Measurements from ENCODE around the gene GDPGP1.
A peak's percentile ranks its signal among the peaks of the same experiment; 100 is the strongest.
"Not testable (repeated sequence)": the region's sequence is repeated elsewhere in the genome, so short reads cannot be mapped to it uniquely, and the experiment has no call there.

Gene GDPGP1

DNA sequence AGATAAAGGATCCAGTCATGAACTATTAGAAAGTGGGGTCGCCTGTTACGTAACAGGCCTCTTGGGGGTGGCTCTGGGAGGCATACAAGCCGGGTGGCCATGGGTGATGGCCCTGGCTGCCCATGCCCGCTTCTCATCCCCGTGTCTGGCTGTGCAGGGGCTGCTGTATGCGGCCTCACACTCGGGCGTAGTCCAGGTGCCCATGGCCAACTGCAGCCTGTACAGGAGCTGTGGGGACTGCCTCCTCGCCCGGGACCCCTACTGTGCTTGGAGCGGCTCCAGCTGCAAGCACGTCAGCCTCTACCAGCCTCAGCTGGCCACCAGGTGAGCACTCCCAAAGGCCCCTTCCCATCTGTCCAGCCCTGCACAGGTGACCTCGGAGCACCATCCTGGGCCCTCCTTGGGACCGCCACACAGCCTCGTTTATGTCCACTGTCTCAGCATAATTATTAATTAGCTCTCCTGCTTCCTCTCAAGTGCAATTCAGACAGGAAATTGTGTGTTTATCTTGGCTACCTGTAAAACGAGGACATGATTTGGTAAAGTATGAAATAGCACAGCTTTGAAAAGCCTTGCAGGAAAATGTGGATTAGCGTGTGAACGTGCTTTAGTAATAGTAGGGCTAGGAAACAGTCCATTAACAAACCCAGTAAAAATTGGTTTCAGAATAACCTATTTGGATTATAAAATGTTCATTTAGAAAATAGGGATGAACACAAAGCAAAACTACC lies 8.3 kb upstream of the GDPGP1 start:
- DNase-seq (ENCODE audit: low spot score): no peak

DNA sequence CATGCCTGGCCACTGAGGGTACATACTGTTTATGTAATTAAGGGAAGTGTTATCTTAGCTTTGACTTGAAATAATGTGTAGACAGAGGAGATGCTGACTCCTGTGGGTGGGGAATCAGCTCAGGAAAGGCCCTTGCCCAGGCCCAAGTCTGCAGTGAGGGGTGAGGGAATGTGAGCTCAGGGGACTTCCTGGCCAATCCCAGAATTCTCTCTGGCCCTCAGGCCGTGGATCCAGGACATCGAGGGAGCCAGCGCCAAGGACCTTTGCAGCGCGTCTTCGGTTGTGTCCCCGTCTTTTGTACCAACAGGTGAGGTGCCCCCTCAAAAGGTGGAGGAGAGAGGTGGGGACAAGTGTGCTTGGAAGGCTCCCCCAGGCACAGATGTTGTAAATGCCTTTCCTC lies 6.7 kb upstream of the GDPGP1 start:
- no peak for DNase-seq (ENCODE audit: low spot score)

DNA sequence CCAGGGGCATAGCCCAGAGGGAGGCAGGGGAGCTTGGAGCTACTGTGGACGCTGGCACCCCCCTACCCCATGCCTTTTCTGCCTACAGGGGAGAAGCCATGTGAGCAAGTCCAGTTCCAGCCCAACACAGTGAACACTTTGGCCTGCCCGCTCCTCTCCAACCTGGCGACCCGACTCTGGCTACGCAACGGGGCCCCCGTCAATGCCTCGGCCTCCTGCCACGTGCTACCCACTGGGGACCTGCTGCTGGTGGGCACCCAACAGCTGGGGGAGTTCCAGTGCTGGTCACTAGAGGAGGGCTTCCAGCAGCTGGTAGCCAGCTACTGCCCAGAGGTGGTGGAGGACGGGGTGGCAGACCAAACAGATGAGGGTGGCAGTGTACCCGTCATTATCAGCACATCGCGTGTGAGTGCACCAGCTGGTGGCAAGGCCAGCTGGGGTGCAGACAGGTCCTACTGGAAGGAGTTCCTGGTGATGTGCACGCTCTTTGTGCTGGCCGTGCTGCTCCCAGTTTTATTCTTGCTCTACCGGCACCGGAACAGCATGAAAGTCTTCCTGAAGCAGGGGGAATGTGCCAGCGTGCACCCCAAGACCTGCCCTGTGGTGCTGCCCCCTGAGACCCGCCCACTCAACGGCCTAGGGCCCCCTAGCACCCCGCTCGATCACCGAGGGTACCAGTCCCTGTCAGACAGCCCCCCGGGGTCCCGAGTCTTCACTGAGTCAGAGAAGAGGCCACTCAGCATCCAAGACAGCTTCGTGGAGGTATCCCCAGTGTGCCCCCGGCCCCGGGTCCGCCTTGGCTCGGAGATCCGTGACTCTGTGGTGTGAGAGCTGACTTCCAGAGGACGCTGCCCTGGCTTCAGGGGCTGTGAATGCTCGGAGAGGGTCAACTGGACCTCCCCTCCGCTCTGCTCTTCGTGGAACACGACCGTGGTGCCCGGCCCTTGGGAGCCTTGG lies 5.9 kb upstream of the GDPGP1 start:
- no peak for DNase-seq (ENCODE audit: low spot score)

DNA sequence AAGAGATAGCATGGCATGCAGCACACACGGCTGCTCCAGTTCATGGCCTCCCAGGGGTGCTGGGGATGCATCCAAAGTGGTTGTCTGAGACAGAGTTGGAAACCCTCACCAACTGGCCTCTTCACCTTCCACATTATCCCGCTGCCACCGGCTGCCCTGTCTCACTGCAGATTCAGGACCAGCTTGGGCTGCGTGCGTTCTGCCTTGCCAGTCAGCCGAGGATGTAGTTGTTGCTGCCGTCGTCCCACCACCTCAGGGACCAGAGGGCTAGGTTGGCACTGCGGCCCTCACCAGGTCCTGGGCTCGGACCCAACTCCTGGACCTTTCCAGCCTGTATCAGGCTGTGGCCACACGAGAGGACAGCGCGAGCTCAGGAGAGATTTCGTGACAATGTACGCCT lies 5.0 kb upstream of the GDPGP1 start:
- DNase-seq (ENCODE audit: low spot score): no peak

DNA sequence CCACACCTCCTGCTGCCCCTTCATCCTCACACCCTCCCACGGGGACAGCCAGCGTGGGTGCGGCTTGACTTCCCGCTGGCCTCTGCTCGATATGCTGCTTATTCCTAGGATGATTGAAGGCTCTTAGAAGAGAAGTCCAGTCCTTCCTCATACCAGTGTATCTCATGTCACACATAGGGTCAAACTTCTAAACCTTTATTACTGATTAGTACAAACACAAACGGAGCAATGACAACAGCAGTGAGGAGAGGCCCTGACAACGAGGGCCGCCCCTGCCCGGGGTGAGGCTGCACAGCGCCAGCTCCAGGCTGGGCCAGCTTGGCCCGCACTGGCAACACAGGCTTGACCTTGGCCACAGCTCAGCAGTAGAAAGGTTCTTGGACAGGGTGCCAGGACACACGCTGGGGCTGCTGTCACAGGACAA lies 3.9 kb upstream of the GDPGP1 start:
- DNase-seq (ENCODE audit: low spot score): peak; percentile 53

DNA sequence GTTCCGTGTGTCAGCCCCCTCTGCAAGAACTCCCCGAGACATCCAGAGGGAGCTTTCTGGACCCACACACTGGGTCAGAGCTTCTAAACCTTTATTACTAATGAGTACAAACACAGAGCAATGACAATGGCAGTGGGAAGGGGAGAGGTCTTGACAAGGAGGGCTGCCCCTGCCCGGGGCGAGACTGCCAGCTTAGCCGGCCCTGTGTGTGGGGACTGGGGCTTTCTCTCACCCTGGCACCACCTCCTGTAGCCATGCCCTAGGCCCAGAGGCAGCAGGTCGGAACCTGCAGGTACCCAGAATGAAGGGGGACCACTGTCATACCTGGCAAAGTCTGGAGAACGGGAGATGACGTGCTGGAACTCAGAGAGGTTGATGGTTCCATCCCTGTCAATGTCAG lies 3.4 kb upstream of the GDPGP1 start:
- no peak for DNase-seq (ENCODE audit: low spot score)

DNA sequence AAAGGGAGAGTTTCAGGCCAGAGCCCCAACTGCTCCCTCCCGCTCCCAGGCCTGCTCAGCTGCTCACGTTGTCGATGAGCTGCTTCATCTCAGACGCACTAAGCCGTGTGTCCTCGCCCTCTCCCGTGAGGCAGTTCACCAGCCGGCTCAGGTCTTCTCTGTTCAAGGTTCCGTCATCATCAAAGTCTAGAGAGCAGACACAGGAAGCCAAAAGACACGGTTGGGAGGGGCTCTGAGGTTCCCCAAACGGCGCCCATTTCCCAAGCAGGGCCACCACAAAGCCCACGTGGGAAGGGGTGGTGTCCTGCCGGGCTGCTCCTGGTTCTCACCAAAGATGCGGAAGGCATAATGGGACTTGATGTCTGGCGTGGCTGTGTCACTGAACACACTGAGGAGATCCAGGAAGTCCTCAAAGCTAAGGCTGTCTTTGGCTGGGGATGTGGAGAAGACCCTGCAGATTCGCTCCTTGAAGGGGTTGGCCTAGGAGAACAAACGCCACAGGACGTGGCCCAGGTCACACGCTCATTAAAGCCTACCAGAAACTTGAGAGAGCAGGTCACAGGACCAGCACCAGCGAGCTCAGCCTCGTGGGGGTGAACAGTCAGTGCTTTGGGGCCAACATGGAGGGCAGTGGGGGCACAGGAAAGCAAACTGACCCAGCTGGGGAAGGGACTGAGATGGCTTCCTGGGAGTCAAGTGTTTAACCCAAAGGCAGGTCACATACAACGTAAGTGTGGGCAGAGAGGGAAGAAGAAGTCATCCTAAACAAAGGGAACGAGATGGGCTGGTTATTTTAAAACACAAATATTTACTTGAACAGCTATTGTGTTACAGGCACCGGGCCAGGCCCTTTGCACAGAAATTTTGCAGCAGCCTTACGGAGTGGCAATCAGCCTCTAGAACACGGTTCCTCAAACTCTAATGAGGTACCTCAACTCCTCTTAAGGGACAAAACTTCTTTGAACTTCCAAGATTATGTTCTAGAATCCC lies 2.7 kb upstream of the GDPGP1 start:
- no peak for DNase-seq (ENCODE audit: low spot score)

DNA sequence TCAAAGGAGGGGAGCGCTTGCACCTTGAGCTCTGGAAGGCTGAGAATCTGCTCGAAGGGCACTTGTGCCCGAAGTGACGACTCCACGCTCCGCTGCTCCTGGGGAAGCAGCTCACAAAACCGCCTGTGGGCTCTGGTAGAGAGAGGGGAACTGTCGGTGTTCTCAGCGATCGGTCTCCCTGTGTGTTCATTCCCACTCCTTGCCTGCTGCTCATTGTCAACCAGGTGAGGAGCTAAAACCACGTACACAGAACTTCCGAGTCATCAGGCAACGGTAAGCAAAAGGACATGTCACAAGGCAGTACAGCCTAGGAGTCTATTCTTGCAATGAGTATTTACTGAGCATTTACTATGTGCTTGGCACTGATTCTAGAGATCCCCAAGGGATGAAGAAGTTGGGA lies 1.8 kb upstream of the GDPGP1 start:
- DNase-seq (ENCODE audit: low spot score): no peak

DNA sequence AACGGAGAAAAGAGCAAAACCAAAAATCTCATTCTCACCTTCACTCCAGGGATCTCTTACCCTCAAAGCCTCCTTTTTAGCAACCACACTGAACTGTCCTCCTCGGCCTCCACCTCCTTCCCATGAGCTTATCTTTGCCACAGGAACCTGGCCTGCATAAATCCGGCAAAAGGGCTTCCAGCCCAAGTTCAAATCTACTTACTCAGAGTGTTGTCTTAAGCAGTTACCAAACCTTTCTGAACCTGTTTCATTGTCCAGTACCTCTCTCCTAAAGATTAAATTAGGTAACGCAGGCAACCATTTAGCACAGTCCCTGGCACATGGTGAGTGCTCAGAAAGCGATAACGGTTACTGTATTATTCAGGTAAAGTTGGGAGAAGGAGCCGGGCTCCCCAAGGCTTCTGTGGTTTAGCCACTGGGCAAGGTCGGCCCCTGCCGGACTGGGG lies 1.0 kb upstream of the GDPGP1 start:
- DNase-seq (ENCODE audit: low spot score): no peak

DNA sequence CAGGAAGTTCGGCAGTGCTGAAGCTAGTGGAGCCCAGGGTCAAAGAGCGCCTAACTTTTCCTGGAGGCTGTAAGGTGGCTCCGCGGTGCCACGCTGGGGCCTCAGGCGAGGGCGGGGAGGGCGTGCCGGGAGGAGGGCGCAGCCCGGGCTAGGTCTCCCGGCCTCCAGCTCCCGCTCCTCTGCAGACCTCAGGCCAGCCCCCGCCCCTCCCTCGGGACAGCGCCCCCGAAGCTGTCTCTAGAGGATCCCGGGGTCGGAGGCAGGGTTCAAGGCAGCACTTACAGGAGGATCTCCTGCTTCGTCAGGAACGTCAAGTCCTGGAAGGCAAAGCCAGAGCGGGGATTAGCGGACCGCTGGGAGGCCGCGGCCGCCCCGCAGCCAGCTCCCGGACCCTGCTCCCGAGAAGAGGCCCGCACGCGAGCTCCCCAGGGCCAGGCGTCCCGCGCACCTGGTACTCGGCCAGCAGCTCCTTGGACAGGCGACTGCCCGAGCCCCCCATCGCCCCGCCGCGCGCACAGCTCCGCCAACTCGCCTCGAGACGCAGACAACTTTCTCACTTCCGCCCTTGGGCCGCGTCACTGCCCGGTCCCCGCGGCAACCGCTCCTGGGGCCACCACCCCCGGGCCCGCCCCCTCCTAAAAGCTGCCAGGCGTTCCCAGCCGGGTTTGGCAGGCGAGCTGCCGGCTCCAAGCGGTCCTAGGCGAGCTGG lies 468 bp upstream of the GDPGP1 start, which contains the start of gene CIB1:
TSS of gene CIB1 (minus strand) at position 555 of the 709 bp plus-strand sequence. CDS start at position 499, 56 bp downstream.
- peak; percentile 94 for DNase-seq (ENCODE audit: low spot score)

DNA sequence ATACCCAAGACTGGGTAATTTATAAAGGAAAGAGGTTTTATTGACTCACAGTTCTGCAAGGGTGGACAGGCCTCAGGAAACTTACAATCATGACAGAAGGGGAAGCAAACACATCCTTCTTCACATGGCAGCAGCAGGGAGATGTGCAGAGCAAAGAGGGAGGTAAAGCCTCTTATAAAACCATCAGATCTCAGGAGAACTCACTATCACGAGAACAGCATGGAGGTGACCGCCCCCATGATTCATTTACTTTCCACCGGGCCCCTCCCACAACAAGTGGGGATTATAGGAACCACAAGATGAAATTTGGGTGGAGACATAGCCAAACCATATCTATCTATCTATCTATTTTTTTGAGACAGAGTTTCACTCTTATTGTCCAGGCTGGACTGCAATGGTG lies 5.4 kb downstream of the GDPGP1 start:
- DNase-seq (ENCODE audit: low spot score): no peak

DNA sequence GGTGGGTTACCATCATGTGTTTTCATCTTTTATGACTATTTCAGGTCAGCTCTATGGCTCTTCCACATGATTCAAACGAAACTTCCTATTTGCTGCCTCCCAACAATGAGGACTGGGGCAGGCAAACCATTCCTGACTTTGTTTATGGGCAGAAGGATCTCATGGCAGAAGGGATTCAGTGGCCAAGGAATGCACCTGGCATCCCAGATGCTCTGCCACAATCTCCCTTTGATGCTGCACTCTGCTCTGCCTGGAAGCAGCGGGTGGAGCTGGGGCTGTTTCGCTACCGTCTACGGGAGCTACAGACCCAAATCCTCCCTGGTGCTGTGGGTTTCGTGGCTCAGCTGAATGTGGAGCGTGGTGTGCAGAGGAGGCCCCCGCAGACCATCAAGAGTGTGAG lies 6.8 kb downstream of the GDPGP1 start:
- DNase-seq (ENCODE audit: low spot score): peak; percentile 76

DNA sequence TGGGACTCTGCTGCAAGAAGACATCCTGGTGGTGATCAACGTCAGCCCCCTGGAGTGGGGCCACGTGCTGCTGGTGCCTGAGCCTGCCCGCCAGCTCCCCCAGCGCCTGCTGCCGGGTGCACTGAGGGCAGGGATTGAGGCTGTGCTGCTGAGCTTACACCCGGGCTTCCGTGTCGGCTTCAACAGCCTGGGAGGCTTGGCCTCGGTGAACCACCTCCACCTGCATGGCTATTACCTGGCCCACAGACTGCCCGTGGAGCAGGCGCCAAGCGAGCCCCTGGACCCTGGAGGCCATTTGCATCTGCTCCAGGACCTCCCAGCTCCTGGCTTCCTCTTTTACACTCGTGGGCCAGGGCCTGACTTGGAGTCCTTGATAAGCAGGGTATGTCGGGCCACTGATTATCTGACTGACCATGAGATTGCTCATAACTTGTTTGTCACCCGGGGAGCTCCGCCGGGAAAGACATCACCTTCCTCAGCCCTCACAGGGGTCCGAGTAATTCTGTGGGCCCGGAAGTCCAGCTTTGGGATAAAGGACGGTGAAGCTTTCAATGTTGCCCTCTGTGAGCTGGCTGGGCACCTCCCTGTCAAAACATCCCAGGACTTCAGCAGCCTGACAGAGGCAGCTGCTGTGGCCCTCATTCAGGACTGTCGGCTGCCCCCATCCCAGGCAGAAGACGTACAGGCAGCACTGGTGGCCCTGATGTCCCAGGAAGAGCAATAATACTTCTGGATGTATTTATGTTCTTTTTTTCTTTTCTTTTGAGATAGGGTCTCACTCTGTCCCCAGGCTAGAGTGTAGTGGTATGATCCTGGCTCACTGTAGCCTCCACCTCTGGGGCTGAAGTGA lies 7.6 kb downstream of the GDPGP1 start:
- peak; percentile 34 for DNase-seq (ENCODE audit: low spot score)

DNA sequence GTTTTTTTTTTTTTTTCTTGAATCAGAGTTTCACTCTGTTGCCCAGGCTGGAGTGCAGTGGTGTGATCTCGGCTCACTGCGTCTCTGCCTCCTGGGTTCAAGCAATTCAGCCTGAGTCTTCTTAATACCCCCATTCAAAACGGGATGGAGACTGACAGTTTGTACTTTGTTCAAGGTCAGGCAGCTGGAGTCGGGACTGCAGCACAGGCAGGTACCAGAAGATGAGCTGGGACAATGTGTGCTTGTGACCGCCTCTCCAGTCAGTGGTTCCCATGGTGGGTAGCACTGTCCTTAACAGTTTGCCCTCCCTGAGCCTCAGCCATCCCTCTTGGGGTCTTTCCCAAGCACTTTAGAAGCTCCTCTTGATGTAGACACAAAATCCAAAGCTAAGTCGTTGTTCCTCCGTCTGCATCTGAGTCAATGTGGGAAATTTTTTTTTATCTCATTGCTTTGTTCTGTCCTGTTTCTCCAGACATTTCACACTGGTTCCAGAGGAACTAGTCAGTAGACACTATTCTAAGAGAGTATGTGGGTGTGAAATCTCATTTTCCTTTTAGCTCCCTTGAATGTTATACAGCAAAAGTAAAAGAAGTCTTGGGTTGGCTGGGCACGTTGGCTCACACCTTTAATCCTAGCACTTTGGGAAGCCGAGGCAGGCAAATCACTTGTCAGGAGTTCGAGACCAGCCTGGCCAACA lies 10.1 kb downstream of the GDPGP1 start:
- no peak for DNase-seq (ENCODE audit: low spot score)

DNA sequence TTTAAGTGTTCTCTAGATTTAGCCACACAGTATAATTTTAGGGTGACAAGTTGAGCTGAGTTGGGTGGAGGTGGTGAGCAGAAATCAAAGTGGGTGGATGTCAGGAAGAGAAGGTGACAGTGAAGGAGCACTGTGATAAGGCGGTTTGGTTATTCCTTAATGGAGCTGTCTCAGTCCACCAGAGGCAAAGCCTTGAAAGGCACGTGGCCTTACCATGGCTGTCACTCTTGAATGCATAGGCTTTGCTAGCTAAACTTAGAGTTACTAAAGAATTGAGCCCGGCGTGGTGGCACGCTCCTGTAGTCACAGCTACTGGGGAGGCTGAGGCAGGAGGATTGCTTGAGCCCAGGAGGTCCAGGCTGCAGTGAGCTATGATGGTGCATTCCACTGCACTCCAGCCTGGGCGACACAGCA lies 14.8 kb downstream of the GDPGP1 start:
- DNase-seq (ENCODE audit: low spot score): peak; percentile 40

DNA sequence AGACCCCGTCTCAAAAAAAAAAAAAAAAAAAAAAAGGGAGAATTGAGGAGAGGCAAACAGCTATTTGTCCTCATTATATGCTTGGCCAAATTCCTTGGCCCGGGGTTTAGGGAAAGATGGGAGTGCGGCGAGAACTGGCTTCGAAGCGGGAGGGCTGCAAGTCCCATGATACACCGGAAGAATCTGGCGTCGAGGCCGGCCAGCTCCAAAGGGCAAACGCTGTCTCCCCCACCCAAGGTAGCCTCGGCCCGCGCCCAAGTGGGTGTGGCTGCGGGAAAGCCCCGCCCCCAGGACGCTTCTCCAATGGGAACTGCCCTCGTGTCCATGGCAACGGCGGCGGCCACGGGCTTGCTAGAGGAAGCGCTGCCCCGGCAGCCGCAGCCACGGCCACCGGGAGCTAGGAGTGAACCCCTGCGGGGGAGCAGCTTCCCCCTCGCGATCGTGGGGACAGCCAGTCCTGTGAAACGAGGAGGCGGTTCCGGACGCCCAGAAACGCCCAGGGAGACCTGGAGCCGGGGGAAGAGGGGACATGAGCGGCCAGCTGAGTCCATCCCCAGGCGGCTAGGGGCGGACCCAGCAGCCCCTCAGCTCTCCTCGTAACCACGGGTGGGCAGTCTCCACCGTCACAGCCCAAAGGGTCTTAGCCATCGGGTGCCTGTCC lies 15.3 kb downstream of the GDPGP1 start, which contains the start of gene TTLL13:
TSS of gene TTLL13 (plus strand) at position 354 of the 661 bp plus-strand sequence. CDS start 1,075 bp downstream, outside the sequence.
- DNase-seq (ENCODE audit: low spot score): peak; percentile 90

DNA sequence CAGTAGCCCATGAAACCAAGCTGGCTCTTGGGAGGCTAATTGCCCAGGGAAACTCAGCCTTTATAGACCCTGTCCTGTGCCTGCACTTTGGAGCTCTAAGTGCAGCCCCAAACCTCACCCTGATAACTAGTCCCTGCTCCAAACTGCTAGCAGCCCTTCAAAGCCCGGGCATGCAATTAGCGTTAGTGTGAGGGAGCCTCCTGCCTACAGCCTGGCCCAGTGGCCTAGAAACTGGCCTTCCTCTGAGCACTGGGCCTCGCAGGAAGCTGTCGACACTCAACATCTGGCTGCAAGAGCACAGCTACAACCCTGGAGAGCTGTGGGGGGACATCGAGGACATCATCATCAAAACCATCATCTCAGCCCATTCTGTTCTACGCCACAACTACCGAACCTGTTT lies 23.8 kb downstream of the GDPGP1 start:
- no peak for DNase-seq (ENCODE audit: low spot score)

DNA sequence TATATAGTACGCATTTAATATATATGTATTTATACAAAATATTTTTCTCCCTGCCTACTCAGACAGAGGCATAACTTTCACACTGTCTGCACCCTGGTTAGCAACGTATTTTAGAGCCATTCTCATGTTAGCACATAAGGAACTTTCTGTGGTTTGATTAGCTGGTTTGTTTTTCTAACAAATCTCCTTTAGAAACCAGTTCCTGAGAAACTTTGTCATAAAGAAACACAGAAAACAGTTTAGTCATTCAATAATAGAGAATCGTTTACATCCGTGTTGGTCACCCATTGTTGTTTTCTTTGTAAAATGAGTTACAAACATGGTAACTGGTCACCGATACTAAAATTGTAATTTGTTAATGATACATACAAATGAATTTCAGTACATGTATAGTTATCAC lies 25.5 kb downstream of the GDPGP1 start:
- no peak for DNase-seq (ENCODE audit: low spot score)

DNA sequence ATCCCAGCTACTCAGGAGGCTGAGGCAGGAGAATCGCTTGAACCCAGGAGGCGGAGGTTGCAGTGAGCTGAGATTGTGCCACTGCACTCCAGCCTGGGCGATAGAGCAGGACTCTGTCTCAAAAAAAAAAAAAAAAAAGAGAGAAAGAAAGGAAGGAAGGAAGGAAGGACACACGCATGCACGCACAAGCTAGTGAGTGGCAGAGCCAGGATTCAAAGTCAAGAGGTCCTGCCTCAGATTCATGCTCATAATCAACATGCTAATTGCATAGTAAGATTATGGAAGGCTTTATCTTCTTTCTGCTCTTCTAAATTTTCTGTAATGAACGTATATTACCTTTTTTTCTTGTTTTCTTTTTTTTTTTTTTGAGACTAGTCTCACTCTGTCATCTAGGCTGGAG lies 26.7 kb downstream of the GDPGP1 start:
- DNase-seq (ENCODE audit: low spot score): not testable (repeated sequence)
